ENCODE measurements around the gene WNK1.

Gene WNK1

DNA sequence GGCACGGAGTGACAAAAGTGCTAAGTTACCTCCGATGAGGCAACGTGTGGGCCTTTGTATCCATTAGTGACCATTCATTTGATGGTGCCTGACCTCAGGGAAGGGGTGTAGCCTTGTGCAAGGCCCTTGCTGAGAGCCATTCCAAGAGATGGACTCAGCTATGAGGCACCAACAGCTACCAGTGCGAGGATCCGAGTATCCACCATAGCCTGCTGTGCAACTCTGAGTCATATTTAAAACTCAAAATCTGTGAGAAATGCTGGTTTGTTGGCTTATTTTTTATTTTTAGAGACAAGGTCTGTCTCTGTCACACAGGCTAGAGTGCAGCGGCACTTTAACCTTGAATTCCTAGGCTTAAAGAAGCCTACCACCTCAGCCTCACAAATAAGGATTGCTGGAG is 25.1 kb upstream of the WNK1 start:
- no peak for DNase-seq (ENCODE audit: low read depth)
- TF ChIP-seq, protein P1, sequence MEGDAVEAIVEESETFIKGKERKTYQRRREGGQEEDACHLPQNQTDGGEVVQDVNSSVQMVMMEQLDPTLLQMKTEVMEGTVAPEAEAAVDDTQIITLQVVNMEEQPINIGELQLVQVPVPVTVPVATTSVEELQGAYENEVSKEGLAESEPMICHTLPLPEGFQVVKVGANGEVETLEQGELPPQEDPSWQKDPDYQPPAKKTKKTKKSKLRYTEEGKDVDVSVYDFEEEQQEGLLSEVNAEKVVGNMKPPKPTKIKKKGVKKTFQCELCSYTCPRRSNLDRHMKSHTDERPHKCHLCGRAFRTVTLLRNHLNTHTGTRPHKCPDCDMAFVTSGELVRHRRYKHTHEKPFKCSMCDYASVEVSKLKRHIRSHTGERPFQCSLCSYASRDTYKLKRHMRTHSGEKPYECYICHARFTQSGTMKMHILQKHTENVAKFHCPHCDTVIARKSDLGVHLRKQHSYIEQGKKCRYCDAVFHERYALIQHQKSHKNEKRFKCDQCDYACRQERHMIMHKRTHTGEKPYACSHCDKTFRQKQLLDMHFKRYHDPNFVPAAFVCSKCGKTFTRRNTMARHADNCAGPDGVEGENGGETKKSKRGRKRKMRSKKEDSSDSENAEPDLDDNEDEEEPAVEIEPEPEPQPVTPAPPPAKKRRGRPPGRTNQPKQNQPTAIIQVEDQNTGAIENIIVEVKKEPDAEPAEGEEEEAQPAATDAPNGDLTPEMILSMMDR (IDR thresholded peaks at IDR 0.05; ENCODE audit: low read depth, low read length, missing control alignments), result no peak
- no peak overlapping the region for H3K4me3 ChIP-seq (ENCODE audit: low read depth, low read length)
- in situ Hi-C loops (cut with HindIII; ENCODE audit: low sequenced_read_pairs), result no loop called here

- DNase-seq (ENCODE audit: low read depth), result no peak
- H3K4me3 ChIP-seq (ENCODE audit: low read depth, low read length), result no peak overlapping the region
- in situ Hi-C loops (cut with HindIII; ENCODE audit: low sequenced_read_pairs), result no loop called here
- TF ChIP-seq, protein P1 (IDR thresholded peaks at IDR 0.05; ENCODE audit: low read depth, low read length, missing control alignments), result no peak
Measured at GRCh38 chr12:728781-729180, 23.6 kb upstream of the WNK1 start.

- TF ChIP-seq, protein P1 (IDR thresholded peaks at IDR 0.05; ENCODE audit: low read depth, low read length, missing control alignments), result no peak
- no peak overlapping the region for H3K4me3 ChIP-seq (ENCODE audit: low read depth, low read length)
- no peak for DNase-seq (ENCODE audit: low read depth)
- in situ Hi-C loops (cut with HindIII; ENCODE audit: low sequenced_read_pairs), result no loop called here
Measured at GRCh38 chr12:729221-729620, 23.2 kb upstream of the WNK1 start.

- TF ChIP-seq, protein P1 (IDR thresholded peaks at IDR 0.05; ENCODE audit: low read depth, low read length, missing control alignments), result no peak
- DNase-seq (ENCODE audit: low read depth), result no peak
- in situ Hi-C loops (cut with HindIII; ENCODE audit: low sequenced_read_pairs), result no loop called here
- no peak overlapping the region for H3K4me3 ChIP-seq (ENCODE audit: low read depth, low read length)
Measured at GRCh38 chr12:730550-730949, 21.8 kb upstream of the WNK1 start.

GRCh38 chr12:737122-737739 is 15.1 kb upstream of the WNK1 start:
- in situ Hi-C loops (cut with HindIII; ENCODE audit: low sequenced_read_pairs), result loop anchor here (5.0 kb wide), 2 partner anchors 50 to 60 kb away; no protein-coding TSS in a partner anchor

GRCh38 chr12:738712-739111 is 13.7 kb upstream of the WNK1 start:
- H3K4me3 ChIP-seq (ENCODE audit: low read depth, low read length), result no peak overlapping the region
- in situ Hi-C loops (cut with HindIII; ENCODE audit: low sequenced_read_pairs), result loop anchor here (5.0 kb wide), 2 partner anchors 49 to 61 kb away; no protein-coding TSS in a partner anchor
- TF ChIP-seq, protein P1 (IDR thresholded peaks at IDR 0.05; ENCODE audit: low read depth, low read length, missing control alignments), result no peak

More at GRCh38 chr12:737122-737739, 15.1 kb upstream of the WNK1 start:
- no peak overlapping the region for H3K4me3 ChIP-seq (ENCODE audit: low read depth, low read length)
- TF ChIP-seq, protein P1 (IDR thresholded peaks at IDR 0.05; ENCODE audit: low read depth, low read length, missing control alignments), result no peak
- no peak for DNase-seq (ENCODE audit: low read depth)

More at GRCh38 chr12:738712-739111, 13.7 kb upstream of the WNK1 start:
- DNase-seq (ENCODE audit: low read depth), result no peak

Data from astrocyte of the cerebellum (primary cell).